HG03469 (cell line): Measurements from ENCODE around the gene NR6A1.

Experiments
- ATAC-seq: cut with Tn5 transposase; IDR thresholded peaks from one replicate; pipeline ENCODE4 v1.9.1; 2021; ENCODE audit warnings: mild to moderate bottlenecking, moderate library complexity, moderate number of reproducible peaks; ENCODE audit not compliant: unreplicated experiment

The NR6A1 gene

GRCh38 chr9:124797343-124798103 lies 26.4 kb upstream of the NR6A1 start:
- no peak for ATAC-seq

- no peak for ATAC-seq
Measured at GRCh38 chr9:124795881-124796431, 24.8 kb upstream of the NR6A1 start.

- no peak for ATAC-seq
Measured at GRCh38 chr9:124794902-124795491, 23.9 kb upstream of the NR6A1 start.

DNA sequence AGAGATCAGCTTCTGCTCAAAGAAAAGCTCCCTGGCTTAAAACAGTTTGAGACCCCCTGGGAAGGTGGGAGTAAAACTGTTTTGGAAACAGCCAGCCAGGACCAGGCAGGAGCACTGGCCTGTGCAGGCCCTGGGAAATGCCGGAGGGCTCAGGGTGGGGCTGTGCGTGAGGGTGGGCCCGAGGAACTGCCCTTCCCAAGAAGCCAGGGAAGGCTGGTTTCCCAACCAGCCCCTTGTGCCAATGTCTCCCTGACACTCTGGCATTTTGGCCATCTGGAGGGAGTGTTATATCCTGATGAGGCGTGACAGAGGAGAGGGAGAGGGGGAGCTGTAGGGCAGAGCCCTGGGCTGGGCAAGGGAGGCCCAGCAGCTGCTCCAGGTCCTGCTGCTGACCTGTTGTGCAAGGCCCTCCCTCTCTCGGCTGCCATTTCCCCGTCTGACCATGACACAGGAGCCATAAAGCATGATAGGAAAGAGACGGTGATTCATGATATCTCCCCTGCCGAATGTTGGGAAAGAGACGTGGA lies 22.0 kb upstream of the NR6A1 start:
- no peak for ATAC-seq

DNA sequence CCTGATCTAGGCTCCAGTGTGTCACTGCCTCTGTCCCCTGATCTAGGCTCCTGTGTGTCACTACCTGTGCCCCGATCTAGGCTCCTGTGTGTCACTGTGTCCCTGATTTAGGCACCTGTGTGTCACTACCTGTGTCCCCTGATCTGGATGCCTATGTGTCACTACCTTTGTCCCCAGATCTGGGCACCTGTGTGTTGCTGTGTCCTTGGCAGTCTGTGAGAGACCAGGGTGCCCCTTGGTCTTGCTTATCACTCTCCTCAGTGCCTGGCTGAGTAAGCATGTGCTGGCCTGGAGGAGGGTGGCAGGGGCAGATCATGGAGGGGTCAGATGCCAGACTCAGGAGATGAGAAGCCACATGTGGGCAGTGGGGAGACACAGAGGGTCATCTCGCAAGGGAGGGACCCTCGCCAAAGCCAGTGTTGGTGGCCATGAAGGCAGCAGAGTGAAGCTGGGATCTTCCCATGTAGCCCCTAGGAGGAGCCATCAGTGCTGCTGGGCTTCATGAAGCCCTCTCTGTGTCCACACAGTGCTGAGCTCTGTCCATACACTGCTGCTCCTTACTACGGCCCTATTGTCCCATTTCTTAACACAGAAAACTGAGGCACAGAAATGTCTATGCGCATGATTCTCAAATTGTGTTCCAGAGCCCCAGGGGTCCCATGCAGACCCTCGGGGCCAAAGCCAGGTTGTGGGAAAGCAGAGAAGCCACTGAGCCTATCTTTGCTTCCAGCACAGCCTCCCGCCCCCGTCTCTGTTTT lies 21.3 kb upstream of the NR6A1 start:
- no peak for ATAC-seq

DNA sequence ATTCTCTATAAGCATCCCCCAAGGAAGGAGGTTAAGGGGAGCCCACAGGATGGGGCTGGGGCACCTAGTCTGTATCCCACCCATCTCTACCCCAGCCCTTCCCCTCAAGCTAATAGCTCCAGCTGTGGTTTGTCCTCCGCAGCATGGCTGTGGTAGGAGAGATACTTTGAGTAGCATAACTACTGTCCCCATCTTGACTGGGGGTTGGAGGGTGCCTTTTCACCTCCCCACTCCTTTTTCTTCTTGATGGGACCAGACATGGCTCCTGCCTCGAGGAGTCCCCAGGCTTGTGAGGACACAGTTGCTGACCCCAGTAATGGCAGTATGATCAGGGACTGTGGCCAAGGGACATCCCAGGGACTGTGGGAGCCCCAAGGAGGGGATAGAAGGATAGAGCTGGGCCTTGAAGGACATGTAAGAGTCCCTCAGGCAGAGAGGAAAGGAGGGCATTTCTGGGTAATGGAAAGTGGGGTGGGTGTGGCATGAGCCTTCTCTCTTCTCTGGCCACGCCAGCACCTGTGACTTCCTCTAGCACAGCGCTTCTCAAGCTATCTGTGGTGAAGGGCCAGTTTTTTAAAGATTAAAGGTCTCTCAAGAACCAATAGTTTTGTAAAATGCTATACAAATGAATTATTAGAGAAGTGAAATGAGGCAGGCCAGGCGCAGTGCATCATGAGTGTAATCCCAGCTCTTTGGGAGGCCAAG lies 19.8 kb upstream of the NR6A1 start:
- ATAC-seq = no peak

DNA sequence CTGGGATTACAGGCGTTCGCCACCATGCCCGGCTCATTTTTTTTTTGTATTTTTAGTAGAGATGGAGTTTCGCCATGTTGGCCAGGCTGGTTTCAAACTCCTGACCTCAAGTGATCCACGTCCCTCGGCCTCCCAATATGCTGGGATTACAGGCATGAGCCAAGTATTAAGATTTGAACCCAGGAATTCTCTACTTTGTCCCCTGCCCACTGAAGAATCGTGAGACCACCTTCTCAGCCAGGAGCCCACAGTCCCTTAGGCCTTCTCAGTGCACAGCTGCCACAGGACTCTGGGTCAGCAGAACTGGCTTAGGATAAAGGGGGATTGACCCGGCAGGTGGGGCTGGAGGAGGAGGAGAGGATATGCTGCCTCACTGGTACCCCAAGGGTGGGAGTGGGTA lies 19.2 kb upstream of the NR6A1 start:
- ATAC-seq = no peak

DNA sequence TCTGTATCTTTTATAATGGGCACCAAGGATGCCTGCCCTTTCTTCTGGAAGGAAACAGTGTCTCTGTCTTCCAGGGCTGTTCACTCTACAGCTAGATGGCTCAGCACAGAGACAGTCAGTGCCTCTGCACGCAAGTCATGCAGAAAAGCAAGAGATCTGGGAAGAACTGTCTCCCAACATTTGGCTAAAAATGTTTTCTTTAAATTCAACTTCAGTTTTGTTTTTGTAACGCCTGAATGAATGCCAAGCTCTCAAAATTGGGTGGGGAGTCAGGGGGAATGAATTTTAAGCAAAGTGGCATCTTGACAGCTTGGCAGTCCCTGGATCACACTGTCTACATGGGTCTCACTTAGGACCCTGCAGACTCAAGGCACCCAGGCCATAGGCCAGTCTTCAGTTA lies 18.4 kb upstream of the NR6A1 start:
- no peak for ATAC-seq

DNA sequence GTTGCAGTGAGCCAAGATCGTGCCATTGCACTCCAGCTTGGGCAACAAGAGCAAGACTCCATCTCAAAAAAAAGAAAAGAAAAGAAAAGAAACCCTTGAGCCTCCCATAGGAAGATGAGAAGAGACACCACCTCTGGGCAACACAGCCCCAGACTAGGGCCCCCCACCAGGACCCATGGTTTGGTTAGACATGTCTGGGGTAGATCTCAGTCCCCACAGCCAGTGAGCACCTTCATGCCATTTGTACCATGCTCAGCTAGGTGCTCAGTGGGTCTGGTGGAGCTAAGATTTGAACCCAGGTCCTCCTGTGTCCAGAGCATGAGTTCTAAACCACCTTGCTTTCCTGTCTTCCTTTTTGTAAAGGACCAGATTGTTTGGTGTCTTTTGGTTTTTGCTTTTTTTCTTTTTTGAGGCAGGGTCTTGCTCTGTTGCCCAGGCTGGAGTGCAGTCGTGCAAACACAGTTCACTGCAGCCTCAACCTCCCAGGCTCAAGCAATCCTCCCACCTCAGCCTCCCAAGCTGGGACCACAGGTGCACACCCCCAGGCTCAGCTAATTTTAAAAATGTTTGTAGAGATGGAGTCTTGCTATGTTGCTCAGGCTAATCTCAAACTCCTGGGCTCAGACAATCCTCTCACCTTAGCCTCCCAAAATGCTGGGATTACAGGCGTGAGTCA lies 17.6 kb upstream of the NR6A1 start:
- no peak for ATAC-seq

DNA sequence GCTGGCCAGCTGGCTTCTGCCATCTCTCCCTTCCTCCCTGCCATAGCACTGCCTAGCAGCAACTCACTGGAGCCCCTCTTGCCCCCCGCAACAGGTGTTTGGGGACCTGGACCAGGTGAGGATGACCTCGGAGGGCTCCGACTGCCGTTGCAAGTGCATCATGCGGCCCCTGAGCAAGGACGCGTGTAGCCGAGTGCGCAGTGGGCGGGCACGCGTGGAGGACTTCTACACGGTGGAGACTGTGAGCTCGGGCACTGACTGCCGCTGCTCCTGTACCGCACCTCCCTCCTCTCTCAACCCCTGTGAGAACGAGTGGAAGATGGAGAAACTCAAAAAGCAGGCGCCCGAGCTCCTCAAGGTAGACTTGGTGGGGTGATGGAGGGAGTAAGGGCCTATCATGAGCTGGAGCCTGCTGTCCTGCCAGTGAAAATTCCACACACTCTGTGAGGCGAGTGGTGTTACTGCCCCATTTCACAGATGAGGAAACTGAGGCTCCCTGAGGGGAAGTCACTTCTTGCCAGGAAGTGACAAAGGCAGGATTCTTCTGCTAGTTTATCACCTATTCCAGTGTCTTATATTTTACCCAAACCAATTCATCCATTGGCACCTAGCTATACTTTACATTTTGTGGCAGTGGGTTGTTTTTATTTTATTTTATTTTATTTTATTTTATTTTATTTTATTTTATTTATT lies 15.9 kb upstream of the NR6A1 start:
- no peak for ATAC-seq

GRCh38 chr9:124784509-124784908 lies 13.4 kb upstream of the NR6A1 start:
- no peak for ATAC-seq

GRCh38 chr9:124783830-124784229 lies 12.7 kb upstream of the NR6A1 start:
- ATAC-seq = no peak

- no peak for ATAC-seq
Measured at GRCh38 chr9:124782661-124783574, 11.8 kb upstream of the NR6A1 start.

DNA sequence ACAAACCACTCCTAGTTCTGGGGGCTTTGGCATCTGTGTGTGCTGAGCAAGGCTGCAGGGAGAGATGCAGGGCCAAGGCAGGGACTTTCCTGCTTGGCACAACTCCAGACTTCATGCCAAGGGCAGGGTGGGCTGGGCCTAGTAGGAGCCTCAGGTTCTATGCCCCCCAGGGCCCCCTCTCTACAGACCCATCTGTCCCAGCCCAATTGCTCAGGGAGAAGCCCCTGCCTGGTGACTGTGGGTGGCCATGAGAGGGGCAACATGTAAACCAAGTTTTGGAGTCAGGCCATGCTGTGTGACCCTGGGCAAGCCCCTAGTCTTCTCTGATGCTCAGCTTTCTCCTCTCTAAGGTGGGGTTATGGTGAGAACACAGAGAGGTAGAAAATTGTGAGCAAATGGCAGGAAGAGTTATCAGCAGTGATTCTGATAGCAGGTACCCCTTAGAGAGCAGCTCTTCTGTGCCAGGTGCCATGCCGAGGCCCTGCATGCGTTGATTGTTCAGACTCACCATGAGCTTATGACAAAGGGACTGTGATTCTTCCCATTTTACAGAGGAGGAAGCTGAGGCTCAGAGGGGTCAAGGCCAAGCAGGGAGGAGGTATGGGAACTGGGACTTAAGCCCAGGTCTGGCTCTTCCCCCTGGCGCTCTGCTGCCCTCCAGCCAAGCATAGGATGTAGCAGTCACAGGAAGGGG lies 11.0 kb upstream of the NR6A1 start:
- ATAC-seq = no peak

DNA sequence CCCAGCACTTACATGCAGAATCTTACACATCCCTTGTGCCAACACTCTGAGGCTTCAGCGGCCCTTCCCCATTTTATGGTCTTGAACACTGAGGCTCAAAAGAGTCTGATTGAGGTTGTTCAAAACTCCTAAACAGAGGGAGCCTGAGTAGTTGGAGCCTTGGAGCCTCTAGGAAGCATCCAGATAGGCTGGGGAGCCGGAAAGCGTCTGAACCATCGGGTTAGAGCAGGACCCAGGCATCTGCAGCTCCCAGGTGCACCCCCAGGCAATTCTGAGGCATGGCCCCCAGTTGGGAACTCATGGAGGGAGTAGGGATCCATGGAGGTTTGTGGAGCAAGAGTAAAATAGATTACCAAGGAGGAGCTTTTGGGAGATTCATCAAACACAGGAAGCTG lies 9.6 kb upstream of the NR6A1 start:
- no peak for ATAC-seq

DNA sequence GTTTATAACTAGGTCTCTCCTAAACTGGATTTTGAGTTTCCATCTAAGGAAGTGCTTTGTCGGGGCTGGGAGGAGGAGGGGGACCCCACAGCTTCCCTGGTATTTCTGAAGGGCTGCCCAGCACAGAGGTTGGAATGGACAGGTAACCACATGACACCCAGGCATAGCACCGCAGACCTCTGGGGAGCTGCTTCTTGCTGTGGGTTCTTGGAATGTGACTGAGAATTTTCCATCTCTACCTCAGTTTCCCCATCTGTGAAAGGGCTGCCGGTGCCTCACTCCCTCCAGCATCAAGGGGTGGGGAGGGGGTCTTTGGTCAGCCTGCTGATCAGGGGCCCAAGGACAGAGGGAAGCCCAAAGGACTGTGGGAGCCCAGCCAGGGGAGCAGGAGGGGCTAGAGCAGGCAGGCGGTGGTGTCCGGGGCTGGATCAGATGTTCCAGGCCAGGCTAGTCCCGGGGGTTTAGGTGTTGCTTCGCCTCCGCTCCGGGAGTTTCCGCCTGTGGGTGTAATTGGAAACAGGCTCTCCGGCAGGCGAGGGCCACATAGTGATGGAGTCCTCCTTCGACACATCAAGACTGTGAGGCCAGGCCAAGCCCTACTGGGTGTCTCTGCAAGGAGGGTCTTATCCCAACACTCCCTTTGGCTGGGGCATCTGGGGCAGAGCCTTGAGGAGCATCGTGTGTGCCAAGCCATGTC lies 9.1 kb upstream of the NR6A1 start:
- no peak for ATAC-seq

GRCh38 chr9:124779368-124780059 lies 8.4 kb upstream of the NR6A1 start:
- ATAC-seq = no peak
